Measurements from ENCODE around the gene PWP2.
"Not testable (repeated sequence)": the region's sequence is repeated elsewhere in the genome, so short reads cannot be mapped to it uniquely, and the experiment has no call there.

PWP2 gene

DNA sequence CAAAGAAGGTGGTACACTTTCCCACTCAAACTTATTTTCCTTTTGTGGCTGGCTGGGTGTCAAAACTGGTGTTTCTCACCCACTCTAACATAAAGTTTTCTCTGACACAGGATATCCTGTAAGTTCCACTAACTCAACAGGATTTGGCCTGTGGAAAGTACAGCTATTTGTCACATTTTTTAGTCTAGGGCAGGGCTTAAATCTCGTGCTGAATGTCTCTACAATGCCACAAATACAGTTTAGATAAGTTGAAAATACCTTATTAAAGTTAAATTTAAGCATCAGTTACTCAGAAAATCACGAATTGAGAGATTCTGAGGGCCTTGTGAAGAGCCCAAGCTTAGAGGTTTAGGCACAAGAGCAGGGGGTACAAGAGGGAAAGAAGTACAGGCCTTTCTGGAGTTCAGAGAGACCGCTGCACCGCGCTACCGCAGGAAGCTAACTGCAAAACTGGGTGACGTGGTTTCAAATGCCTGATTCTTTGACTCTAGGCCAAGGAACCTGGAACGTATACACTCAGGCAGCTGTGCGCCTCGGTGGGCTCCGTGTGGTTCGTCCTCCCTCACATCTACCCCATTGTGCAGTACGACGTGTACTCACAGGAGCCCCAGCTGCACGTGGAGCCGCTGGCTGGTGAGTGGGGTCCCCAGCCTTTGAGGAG is 23.4 kb upstream of the PWP2 start:
- no peak for DNase-seq (ENCODE audit: low read depth)

DNA sequence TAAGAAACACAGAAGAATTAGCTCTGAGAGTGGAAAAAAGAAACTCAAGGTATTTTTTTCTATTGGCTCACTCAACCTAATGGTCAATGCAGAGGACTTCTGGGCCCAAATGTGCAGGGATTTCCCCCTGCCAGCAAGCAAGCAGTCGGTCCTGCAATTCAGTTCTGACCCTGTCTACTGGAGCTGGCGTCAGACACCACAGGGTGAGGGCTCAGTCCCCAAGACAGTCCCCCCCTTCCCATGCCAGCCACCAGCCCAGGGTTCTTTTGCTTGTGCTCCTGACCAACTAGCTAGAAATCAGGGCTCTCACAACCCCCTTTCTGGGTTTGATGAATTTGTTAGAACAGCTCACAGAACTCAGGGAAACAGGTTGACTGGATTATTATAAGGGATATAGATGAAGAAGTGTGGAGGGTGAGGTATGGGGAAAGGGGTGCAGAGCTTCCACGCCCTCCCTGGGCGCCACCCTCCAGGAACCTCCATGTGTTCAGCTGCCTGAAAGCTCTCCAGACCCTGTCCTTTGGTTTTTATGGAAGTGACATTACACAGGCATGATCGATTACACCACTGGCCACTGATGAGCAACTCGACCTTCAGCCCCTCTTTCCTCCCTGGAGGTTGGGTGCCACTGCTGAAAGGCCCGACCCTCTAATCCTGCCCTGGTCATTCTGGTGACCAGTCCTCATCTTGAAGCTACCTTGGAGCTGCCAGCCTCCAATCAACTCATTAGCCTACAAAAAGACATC is 22.5 kb upstream of the PWP2 start:
- no peak for DNase-seq (ENCODE audit: low read depth)

DNA sequence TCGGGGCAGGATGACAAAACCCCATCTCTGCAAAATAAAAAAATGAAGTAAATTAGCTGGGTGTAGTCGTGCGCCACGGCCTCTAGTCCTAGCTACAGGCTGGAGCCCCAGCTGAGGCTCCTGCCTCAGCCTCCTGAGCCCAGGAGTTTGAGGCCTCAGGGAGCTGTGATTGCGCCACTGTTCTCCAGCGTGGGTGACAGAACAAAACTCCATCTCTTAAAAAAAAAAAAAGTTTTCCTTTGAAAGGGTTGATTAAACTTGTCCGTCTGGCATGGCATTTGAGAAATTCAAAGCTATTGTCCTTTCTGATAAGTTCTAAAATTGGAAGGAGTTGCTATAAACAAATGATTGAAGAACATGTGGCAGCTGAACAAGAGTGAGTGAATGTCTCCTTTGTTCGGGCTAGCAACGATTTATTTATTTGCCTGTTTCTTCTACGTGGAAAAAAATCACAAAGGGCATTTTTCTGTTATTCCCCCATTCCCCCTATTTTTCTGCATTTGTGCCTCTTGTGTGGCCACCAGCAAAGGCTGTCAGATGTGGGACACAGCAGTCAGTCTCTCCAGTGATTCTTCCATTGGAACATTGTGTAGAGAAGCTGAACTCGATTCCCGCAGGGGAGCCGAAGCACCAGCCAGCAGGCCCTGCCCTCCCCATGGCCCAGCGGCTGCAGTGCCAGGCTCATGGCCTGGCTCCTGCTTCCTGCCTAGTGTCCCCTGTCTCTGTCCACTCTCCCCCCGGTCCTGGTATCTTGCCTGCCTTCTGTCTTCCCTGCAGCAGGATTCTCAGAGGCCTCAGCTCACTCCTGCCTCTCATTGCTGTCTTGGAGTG is 21.5 kb upstream of the PWP2 start:
- DNase-seq (ENCODE audit: low read depth), result no peak

DNA sequence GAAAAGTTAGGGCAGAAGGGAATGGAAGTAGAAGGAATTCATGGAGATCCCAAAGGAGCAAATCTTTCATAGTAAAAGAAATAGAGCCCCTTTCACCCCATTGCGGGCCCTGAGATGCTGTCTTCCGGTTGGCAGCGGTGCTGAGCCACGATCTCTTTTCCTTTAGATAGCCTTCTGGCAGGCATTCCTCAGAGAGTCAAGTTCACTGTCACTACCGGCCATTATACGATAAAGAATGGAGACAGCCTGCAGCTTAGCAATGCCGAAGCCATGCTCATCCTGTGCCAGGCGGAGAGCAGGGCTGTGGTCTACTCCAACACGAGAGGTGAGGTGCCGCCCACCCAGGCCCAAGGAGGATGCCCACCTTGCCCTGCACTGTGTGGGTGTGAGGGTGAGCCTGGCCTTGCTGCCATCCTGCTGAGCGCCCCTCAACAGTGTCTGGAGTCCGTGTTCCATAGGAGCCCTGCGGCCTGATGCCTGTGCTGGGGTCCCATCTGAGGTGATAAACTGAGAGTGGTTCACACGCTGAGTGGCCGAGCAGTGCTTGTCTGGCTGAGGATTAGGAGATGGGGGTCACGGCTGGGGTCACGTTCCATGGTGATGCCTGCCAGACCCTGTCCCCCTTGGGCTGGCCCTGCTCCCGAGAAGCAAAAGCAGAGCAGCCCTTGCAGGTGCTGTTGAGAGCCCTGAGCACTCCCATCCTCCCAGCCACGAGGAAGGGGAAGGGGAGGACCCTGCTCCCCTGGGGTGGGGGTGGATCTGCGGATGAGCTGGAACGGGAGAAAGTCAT is 20.4 kb upstream of the PWP2 start:
- DNase-seq (ENCODE audit: low read depth), result no peak

DNA sequence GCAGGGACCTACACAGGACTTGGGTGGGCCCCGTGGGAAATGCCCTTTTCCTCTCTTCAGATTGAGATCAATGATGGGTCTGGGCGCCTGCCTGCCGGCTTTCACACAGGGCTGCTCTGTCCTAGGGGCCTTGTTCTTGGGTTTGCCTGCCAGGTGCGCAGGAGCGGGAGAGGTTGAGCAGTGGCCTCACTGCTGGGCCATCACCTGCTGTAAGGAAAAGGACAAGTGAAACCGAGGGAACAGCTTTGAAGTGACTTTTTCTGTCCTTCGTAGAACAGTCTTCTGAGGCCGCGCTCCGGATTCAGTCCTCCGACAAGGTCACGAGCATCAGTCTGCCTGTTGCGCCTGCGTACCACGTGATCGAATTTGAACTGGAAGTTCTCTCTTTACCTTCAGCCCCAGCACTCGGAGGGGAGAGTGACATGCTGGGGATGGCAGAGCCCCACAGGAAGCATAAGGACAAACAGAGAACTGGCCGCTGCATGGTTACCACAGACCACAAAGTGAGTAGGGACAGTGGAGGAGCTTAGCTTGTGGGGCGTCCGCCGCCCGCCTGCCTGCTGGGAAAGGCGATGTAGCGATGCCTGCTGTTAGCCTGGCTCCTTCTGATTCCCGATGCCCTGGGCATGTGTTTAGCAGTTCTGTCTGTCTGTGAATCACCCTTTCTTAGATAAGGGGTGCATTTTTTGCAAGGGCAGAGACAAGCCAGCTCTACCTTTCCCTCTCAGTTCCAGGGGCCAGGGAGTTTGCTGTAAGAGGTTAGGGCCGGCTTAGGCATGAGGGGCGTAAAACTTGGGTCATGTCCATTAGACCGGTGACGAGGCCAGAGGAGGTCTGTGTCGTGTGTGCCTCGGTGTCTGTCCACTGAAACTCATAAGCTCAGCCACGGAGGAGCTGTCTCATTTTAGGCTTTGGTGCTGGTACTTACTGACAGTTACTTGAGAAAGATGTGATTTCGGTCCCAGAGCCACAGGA is 19.5 kb upstream of the PWP2 start:
- no peak for DNase-seq (ENCODE audit: low read depth)

DNA sequence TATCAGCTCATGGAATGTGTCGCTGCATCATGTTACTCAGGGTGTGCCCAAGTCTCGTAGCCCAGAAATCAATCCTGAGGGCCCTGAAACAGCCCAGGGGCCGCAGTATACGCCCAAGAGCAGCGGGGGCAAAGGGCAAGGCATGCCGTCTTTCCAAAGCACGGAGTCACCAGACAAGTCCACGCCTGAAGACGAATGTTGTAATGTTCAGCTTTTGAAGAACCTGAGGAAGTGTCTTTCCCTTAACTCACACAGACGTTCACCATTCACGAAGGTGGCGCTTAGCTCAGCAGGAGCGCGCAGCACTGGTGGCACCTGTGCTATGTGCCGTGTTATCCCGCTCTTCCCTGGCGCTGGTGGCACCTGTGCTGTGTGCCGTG is 18.8 kb upstream of the PWP2 start:
- no peak for DNase-seq (ENCODE audit: low read depth)

DNA sequence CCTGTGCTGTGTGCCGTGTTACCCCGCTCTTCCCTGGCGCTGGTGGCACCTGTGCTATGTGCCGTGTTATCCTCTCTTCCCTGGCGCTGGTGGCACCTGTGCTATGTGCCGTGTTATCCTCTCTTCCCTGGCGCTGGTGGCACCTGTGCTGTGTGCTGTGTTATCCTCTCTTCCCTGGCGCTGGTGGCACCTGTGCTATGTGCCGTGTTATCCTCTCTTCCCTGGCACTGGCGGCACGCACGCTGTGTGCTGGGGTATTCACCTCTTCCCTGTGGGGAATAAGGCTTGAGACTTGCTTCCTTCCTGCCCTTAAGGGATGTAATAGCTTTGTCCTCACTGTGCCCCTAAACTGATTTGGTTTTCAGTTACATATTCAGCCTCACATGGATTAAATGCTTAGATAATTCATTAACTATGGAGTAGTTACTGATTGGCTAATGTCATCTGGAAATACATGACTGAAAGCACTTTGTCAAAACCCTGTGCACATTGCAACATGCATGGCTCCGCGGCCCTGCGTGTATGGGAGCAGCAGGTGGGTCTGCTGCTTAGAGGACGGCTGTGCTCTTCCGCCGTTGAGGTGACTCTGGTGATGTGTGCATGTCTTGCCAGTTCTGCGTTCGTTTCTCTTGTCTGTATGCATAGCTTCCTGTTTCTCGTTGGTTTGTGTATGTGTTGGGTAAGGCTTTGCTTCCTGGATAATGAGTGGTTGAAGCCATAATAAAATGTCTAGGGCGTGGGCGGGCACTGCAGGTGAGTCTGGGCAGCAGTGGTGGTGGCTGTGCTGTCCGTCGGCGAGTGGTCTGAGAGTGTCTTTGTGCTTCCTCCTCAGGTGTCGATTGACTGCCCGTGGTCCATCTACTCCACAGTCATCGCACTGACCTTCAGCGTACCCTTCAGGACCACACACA is 17.9 kb upstream of the PWP2 start:
- no peak for DNase-seq (ENCODE audit: low read depth)

DNA sequence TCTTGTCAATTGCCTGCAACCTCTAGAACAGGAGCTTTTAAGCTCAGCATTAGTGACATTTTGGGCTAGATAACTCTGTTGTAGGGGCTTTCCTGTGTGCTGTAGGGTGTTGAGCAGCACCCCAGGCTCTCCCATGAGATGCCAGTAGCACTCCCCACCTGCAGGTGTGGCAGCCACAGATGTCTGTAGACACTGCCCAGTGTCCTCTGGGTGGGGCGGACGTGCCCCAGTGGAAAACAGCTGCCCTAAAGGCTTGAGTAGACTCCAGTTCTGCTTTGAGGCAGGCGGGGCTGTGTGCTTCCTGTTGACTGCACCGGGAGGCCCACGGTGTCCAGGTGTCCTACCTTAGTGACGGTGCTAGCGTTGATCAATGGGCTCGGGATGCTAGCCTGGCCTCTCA is 16.9 kb upstream of the PWP2 start:
- no peak for DNase-seq (ENCODE audit: low read depth)

DNA sequence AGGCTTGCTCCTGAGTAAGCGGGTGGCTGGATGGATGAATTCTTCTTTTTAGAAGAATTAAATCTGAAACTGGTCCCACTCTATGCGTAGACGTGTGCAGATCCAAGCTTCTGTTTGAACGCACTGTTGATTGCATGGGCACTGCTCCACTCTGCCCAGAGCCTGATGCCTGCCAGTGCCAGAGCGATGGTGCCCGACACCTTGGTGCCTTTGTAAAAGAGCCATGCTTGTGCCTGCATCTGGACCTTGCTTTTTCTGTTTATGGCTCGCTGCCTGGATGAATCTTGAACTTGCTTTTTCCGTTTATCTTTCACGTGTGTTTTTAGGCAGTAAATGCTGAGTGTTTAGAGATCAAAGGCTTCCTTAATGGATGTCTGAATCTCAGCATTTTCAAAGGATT is 15.0 kb upstream of the PWP2 start:
- DNase-seq (ENCODE audit: low read depth), result no peak

DNA sequence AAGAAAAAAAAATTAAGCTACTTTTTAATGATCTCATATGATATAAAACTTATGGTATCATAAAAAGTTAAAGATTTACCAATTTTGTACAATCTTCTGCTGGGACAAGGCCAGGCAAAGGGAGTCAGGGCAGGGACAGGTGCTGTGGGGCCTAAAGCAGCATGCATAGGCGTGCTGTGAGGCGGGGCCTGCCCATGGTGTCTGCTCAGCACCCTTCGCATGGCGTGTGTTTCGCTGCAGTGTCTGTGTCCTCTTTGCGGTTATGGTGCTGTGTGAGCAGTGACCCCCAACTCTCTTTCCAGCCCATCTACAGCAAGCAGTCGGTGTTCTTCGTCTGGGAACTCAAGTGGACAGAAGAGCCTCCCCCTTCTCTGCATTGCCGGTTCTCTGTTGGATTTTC is 13.4 kb upstream of the PWP2 start:
- no peak for DNase-seq (ENCODE audit: low read depth)

DNA sequence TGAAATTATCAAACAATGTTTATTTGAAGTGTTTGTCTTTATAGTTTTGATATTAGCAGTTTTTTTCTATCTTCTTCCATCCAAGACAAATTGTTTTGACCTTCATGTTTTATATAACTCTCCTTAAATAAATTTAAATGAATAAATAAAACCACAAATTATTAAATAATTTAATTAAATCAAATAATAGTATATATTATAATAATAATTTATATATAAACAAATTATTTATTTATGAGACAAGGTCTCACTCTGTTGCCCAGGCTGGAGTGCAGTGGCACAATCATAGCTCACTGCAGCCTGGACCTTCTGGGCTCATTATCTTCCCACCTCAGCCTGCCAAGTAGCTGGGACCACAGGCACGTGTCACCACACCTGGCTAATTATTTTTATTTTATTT is 12.4 kb upstream of the PWP2 start:
- DNase-seq (ENCODE audit: low read depth), result no peak

DNA sequence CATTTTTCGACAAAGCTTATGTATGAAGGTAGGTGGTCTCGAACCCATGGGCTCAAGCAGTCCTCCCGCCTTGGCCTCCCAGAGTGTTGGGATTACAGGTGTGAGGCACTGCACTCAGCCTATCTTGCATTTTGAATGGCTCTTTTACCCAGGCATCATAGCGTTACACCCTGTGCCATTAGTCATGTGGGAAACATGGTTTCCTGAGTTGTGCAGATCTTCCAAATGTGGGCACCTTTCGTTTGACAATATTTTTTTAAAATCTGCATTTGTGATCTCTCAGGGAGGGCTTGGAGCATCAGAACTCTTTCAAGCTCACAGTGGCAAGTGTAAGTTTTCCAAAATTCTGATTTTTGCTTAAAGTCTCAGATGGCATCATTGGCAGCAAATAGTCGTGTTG is 8.7 kb upstream of the PWP2 start:
- not testable (repeated sequence) for DNase-seq (ENCODE audit: low read depth)

DNA sequence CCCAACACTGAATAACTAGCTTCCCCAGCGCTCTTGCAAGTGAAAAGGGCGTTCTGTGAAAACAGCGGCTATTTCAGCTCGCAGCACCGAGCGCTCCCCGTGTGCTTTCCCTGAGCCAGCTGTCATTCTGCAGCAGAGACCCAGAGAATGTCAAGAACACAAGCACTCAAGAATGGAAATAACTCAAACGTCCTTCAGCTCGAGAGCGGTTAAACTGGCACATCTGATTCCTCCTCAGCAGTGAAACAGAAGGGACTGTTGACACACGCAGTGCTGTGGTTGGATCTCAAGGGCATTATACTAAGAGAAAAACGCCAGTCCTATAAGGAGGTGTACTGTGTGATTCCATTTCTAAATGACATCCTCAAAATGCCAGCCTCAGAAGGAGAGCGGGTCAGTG is 8.2 kb upstream of the PWP2 start:
- DNase-seq (ENCODE audit: low read depth), result not testable (repeated sequence)

DNA sequence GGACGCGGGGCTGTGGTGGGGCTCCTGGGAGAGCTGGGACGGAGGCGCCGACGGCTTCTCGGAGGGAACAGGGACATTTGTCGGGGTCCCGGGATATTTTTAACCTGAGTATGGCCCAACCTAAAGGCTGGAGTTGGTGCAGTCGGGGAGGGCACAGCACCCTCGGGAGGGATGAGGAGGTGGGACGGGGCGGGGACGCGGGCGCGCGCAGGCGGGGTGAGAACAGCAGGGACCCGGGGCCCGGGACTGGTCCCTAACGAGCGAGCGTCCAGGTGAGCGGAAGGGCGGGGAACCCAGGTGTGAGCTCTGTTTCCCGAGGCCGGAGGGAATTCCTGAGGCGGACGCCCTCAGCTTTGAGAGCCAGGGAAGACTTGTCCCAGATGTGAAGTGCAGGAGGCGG is 390 bp downstream of the PWP2 start:
- DNase-seq (ENCODE audit: low read depth), result not testable (repeated sequence)

DNA sequence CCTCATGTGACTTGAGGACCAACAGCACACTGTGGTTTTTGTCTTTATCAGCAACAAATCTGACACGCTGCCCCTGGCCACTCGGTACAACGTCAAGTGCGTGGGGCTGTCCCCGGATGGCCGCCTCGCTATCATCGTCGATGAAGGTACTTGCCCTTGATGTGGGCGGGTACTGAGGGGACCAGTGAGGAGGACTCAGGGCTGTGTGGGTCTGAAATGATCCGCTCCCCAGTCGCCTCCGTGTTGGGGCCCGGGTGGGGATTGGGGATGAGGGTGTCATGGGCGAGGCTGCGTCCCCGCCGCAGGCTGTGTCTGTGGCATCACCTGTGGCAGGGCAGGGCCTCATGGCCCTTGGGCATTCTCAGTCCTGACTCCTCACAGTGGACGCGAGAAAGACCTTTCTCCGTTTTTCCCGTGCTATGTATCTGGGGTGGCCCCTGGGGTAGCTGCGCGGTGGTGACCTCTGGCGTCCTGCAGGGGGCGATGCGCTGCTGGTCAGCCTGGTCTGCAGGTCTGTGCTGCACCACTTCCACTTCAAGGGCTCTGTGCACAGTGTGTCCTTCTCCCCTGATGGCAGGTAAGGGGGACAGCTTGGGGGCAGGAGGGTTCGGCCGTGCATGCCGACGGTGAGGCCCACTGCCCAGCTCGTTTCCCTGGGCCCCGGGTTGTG is 6.6 kb downstream of the PWP2 start:
- DNase-seq (ENCODE audit: low read depth), result not testable (repeated sequence)

DNA sequence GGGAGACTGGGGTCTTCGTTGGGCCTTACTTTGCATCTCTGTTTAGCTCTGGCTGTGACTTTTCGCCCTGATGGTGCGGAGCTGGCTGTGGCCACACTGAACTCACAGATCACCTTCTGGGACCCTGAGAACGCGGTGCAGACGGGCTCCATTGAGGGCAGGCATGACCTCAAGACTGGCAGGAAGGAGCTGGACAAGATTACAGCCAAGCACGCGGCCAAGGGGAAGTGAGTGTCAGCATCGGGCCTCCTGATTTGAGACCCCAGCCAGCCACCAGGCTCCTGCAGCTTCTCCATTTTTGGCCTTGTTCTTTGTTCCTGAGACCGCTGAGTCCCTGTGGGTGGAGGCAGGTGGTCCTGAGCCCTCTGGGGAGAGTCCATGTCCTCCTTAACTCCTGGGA is 14.9 kb downstream of the PWP2 start:
- not testable (repeated sequence) for DNase-seq (ENCODE audit: low read depth)

DNA sequence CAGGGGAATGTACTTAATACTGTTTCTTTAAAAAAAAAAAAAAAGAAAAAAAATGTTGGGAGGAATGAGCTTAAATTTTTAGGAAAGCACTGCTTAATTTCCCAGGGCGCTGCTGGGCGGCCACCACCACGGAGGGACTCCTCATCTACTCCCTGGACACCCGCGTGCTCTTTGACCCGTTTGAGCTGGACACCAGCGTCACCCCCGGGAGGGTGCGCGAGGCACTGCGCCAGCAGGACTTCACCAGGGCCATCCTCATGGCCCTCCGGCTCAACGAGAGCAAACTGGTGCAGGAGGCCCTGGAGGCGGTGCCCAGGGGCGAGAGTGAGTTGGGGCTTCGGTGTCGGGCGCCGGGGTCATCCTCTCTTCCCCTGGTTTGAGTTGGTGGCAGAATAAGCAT is 20.6 kb downstream of the PWP2 start:
- DNase-seq (ENCODE audit: low read depth), result not testable (repeated sequence)

DNA sequence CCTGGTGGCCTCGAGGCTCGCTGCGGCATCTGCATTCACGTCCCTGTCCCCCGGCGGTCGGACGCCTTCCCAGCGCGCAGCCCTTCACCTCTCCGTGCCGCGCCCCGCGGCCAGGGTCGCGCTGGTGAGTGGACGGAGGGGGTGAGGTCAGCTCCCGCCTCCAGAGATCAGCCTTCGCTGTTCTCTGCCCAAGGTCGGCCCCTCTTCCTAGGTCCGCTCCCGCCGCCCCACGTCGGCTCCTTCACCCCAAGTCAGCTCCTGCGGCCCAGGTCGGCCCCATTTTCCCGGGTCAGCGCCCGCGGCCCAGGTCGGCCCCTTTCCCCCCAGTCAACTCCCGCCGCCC is 26.5 kb downstream of the PWP2 start:
- DNase-seq (ENCODE audit: low read depth), result not testable (repeated sequence)

DNA sequence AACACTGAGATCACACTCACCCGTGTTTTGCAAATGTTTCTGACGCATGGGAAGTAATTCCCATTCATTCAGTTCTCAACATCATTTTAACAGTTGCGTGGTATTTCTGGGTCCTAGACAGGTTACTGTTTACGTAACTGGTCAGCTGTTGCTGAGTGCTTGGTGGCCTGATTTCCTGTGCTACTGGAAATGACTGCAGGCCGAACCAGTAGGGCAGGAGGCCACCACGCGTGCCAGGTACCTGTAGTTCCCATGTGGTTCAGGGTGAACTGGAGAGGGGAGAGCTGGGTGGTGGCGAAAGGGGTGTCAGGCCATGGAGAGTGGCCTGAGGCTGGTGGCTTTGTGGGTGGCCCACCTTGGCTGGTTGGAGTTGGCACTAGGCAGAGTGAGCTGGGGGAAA is 27.5 kb downstream of the PWP2 start:
- not testable (repeated sequence) for DNase-seq (ENCODE audit: low read depth)

Data from ELR (cell line).